Activated CD4-positive, alpha-beta T cell treated with anti-CD3 and anti-CD28 coated beads for 1 hour (primary cell): ENCODE measurements around the gene PSMC5.
"Not testable (repeated sequence)": the region's sequence is repeated elsewhere in the genome, so short reads cannot be mapped to it uniquely, and the experiment has no call there.

Experiments used
- DNase-seq: peaks from one replicate; pipeline ENCODE4 v3.0.0-alpha.2; 2020

Gene PSMC5

DNA sequence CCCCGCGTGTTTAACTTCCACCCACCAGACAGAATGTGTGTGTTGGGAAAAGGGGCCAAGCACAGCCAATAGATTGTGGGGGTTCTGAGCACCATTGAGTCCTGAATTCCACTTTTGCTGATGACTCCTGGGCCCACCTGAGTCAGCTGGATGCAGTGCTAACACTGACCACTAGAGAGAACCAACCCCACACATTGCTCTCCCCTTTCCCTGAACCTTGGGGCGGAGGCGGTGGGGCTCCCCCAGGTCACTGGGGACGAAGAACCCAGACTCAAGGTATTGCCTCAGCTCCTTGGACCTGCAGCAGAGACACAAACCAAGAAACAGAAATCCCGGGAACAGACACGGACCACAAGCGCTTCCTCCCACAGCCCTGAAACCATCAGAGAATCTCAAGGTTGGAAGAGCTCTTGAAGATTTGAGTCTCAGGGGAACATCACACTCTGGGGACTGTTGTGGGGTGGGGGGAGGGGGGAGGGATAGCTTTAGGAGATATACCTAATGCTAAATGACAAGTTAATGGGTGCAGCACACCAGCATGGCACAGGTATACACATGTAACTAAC lies 46.9 kb downstream of the PSMC5 start:
- not testable (repeated sequence) for DNase-seq

DNA sequence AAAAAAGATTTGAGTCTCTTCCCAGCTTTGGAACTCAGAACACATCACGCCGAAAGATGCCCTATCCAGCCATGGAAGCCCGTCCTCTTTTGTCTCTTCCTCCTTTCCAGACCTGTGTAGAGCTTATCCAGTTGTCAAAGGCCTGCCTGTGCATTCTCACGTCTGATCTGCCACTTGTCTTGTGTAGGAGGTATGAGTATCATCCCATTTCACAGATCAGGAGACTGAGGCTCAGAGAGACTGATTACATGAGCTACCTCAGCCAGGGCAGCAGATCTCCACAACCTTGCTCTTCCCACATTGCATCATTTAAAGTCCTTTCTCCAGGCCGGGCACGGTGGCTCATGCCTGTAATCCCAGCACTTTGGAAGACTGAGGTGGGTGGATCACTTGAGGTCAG lies 47.5 kb downstream of the PSMC5 start:
- DNase-seq: not testable (repeated sequence)

DNA sequence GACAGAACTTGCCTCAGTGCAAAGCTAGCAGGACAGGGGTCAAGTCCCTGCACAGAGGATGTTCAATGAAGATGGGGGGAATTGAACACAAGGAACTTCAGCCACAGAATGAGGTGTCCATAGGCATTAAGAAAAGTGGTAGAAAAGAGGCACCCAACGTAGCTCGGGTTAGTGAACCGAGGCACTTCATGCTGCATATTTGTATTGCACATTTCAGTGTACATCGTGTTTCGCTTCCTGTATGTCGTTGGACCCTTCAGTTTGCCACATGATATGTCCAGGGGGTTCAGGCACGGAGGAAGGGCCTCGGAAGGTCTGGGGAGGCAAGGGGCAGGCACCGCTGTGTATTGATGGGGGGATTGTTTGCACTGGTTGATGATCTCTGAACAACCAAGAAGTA lies 51.2 kb downstream of the PSMC5 start:
- not testable (repeated sequence) for DNase-seq

DNA sequence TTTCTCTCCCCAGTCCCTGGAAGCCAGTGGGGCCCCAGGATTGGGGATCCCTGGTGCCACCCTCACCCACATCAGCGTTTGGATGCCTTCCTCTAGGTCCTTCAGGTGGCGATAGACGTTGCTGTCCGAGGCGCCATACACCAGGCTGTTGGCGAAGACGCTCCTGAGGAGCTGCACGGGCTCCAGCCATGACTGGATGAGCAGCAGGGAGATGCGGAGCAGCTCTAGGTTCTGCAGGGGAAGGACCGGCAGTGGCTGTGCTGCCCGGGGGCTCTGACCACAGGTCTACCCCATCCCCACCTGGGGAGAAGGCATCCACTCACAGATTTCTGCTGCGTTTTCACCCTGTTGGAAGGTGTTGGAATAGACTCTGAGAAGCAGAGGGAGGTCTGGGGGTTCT lies 53.5 kb downstream of the PSMC5 start:
- no peak for DNase-seq

DNA sequence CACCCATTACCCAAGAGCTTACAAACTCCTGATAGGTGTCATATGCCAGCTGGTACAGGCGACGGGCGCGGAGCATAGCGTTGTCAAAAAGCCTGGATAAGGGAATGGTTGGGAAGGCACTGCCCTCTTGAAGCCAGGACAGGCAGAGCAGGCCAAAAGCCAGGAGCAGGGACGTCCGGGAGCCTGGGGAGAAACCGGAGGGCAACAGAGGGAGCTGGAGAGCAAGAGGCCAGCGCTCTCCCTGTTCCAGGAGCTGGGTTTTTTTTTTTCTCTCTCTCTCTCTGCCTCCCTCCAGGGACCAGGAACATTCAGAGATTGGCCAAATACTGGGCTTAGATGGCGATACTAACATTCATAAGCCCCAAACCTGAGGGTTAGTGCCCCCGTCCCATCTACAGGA lies 54.1 kb downstream of the PSMC5 start:
- not testable (repeated sequence) for DNase-seq
